ENCODE measurements around the gene GIMAP8.

The GIMAP8 gene

GRCh38 chr7:150439967-150440366 is 10.5 kb upstream of the GIMAP8 start:
- H3K4me3 ChIP-seq (ENCODE audit: low read depth, low read length), result no peak overlapping the region
- no peak for DNase-seq (ENCODE audit: low read depth, low spot score)
- TF ChIP-seq CTCF (IDR thresholded peaks at IDR 0.05; ENCODE audit: low read depth, low read length), result no peak
- in situ Hi-C loops (cut with HindIII; ENCODE audit: low sequenced_read_pairs), result no loop called here

- in situ Hi-C loops (cut with HindIII; ENCODE audit: low sequenced_read_pairs), result no loop called here
- TF ChIP-seq CTCF (IDR thresholded peaks at IDR 0.05; ENCODE audit: low read depth, low read length), result no peak
- H3K4me3 ChIP-seq (ENCODE audit: low read depth, low read length), result no peak overlapping the region
- DNase-seq (ENCODE audit: low read depth, low spot score), result no peak
These were observed 8.9 kb upstream of the GIMAP8 start for GRCh38 chr7:150441524-150441923.

- H3K4me3 ChIP-seq (ENCODE audit: low read depth, low read length), result no peak overlapping the region
- TF ChIP-seq CTCF (IDR thresholded peaks at IDR 0.05; ENCODE audit: low read depth, low read length), result no peak
- in situ Hi-C loops (cut with HindIII; ENCODE audit: low sequenced_read_pairs), result no loop called here
- DNase-seq (ENCODE audit: low read depth, low spot score), result no peak
These were observed 7.6 kb upstream of the GIMAP8 start for GRCh38 chr7:150442811-150443210.

GRCh38 chr7:150443793-150444540 is 6.5 kb upstream of the GIMAP8 start:
- no peak for DNase-seq (ENCODE audit: low read depth, low spot score)
- H3K4me3 ChIP-seq (ENCODE audit: low read depth, low read length), result no peak overlapping the region
- TF ChIP-seq CTCF (IDR thresholded peaks at IDR 0.05; ENCODE audit: low read depth, low read length), result no peak
- in situ Hi-C loops (cut with HindIII; ENCODE audit: low sequenced_read_pairs), result no loop called here

- H3K4me3 ChIP-seq (ENCODE audit: low read depth, low read length), result no peak overlapping the region
- in situ Hi-C loops (cut with HindIII; ENCODE audit: low sequenced_read_pairs), result no loop called here
- no peak for DNase-seq (ENCODE audit: low read depth, low spot score)
- no peak for TF ChIP-seq CTCF (IDR thresholded peaks at IDR 0.05; ENCODE audit: low read depth, low read length)
These were observed 5.6 kb upstream of the GIMAP8 start for GRCh38 chr7:150444674-150445365.

- H3K4me3 ChIP-seq (ENCODE audit: low read depth, low read length), result no peak overlapping the region
- no peak for TF ChIP-seq CTCF (IDR thresholded peaks at IDR 0.05; ENCODE audit: low read depth, low read length)
- in situ Hi-C loops (cut with HindIII; ENCODE audit: low sequenced_read_pairs), result no loop called here
- DNase-seq (ENCODE audit: low read depth, low spot score), result no peak
These were observed 4.0 kb upstream of the GIMAP8 start for GRCh38 chr7:150446288-150446938.

All from astrocyte of the spinal cord (primary cell).